Brain microvascular endothelial cell (primary cell): Measurements from ENCODE around the gene FAM131C.

Experiments used
- DNase-seq: peaks from one replicate; pipeline ENCODE4 v3.0.0-alpha.2; 2020
- H3K27ac ChIP-seq: fragments of 250-450 bp; sonication (Bioruptor Pico); 2 replicates; pipeline ENCODE4 v1.5.1; 2020; ENCODE audit warnings: mild to moderate bottlenecking, moderate library complexity
- H3K27me3 ChIP-seq: fragments of 250-450 bp; sonication (Bioruptor Pico); replicated peaks from 2 replicates; pipeline ENCODE4 v1.5.1; 2020; ENCODE audit warnings: mild to moderate bottlenecking
- H3K36me3 ChIP-seq: fragments of 250-450 bp; sonication (Bioruptor Pico); replicated peaks from 2 replicates; pipeline ENCODE4 v1.5.1; 2020; ENCODE audit warnings: mild to moderate bottlenecking
- H3K4me3 ChIP-seq: 2 replicates; pipeline ENCODE4 v1.5.1; 2011; ENCODE audit warnings: low read depth, mild to moderate bottlenecking, control low read depth, low read length, moderate library complexity
- in situ Hi-C: cut with HindIII; loops from 2 replicates; pipeline ENCODE4 v1.10.0; 2017; ENCODE audit warnings: low sequenced_read_pairs, low pct_ligation_motif_present
- TF ChIP-seq, protein P1 (sequence below): IDR thresholded peaks from 2 replicates; pipeline ENCODE4 v1.5.1; 2011; ENCODE audit warnings: low read depth, mild to moderate bottlenecking, moderate library complexity, low read length, control low read depth, inconsistent platforms; ENCODE audit errors: missing control alignments

FAM131C gene

GRCh38 chr1:16116002-16116401 is 42.6 kb upstream of the FAM131C start:
- Histone ChIP-seq H3K27me3 (no peaks in the 10 kb centered on the region), H3K36me3 (no peaks in the 10 kb centered on the region), H3K4me3 (no peak overlapping the region), H3K27ac (no peak overlapping the region)
- no peak for DNase-seq
- in situ Hi-C loops, result no loop called here
- TF ChIP-seq, protein P1, sequence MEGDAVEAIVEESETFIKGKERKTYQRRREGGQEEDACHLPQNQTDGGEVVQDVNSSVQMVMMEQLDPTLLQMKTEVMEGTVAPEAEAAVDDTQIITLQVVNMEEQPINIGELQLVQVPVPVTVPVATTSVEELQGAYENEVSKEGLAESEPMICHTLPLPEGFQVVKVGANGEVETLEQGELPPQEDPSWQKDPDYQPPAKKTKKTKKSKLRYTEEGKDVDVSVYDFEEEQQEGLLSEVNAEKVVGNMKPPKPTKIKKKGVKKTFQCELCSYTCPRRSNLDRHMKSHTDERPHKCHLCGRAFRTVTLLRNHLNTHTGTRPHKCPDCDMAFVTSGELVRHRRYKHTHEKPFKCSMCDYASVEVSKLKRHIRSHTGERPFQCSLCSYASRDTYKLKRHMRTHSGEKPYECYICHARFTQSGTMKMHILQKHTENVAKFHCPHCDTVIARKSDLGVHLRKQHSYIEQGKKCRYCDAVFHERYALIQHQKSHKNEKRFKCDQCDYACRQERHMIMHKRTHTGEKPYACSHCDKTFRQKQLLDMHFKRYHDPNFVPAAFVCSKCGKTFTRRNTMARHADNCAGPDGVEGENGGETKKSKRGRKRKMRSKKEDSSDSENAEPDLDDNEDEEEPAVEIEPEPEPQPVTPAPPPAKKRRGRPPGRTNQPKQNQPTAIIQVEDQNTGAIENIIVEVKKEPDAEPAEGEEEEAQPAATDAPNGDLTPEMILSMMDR, result no peak

GRCh38 chr1:16115468-16115983 is 42.1 kb upstream of the FAM131C start:
- H3K36me3 ChIP-seq, result no peaks in the 10 kb centered on the region
- DNase-seq, result no peak
- no peaks in the 10 kb centered on the region for H3K27me3 ChIP-seq
- no peak overlapping the region for H3K4me3 ChIP-seq
- TF ChIP-seq, protein P1, result no peak
- in situ Hi-C loops, result no loop called here
- H3K27ac ChIP-seq, result no peak overlapping the region

- Histone ChIP-seq H3K27me3 (no peaks in the 10 kb centered on the region), H3K36me3 (no peaks in the 10 kb centered on the region), H3K27ac (no peak overlapping the region), H3K4me3 (no peak overlapping the region)
- in situ Hi-C loops, result no loop called here
- DNase-seq, result no peak
- TF ChIP-seq, protein P1, result no peak
These were observed 41.3 kb upstream of the FAM131C start for GRCh38 chr1:16114527-16115467.

GRCh38 chr1:16112596-16113555 is 39.4 kb upstream of the FAM131C start:
- H3K27ac ChIP-seq, result no peak overlapping the region
- no peaks in the 10 kb centered on the region for H3K27me3 ChIP-seq
- no peak for DNase-seq
- TF ChIP-seq, protein P1, result no peak
- no peaks in the 10 kb centered on the region for H3K36me3 ChIP-seq
- H3K4me3 ChIP-seq, result no peak overlapping the region
- in situ Hi-C loops, result no loop called here

- Histone ChIP-seq H3K27me3 (no peaks in the 10 kb centered on the region), H3K36me3 (no peaks in the 10 kb centered on the region), H3K27ac (no peak overlapping the region), H3K4me3 (no peak overlapping the region)
- TF ChIP-seq, protein P1, result no peak
- in situ Hi-C loops, result no loop called here
- DNase-seq, result peak; percentile 66
These were observed 38.5 kb upstream of the FAM131C start for GRCh38 chr1:16111771-16112595.
